GM21528 (cell line): Measurements from ENCODE around the gene ZG16B.

Source experiments
- ATAC-seq: cut with Tn5 transposase; IDR thresholded peaks from one replicate; pipeline ENCODE4 v1.9.1; 2021; ENCODE audit warnings: mild to moderate bottlenecking, moderate library complexity; ENCODE audit not compliant: unreplicated experiment, low FRiP score

The ZG16B gene, protein sequence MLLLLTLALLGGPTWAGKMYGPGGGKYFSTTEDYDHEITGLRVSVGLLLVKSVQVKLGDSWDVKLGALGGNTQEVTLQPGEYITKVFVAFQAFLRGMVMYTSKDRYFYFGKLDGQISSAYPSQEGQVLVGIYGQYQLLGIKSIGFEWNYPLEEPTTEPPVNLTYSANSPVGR

DNA sequence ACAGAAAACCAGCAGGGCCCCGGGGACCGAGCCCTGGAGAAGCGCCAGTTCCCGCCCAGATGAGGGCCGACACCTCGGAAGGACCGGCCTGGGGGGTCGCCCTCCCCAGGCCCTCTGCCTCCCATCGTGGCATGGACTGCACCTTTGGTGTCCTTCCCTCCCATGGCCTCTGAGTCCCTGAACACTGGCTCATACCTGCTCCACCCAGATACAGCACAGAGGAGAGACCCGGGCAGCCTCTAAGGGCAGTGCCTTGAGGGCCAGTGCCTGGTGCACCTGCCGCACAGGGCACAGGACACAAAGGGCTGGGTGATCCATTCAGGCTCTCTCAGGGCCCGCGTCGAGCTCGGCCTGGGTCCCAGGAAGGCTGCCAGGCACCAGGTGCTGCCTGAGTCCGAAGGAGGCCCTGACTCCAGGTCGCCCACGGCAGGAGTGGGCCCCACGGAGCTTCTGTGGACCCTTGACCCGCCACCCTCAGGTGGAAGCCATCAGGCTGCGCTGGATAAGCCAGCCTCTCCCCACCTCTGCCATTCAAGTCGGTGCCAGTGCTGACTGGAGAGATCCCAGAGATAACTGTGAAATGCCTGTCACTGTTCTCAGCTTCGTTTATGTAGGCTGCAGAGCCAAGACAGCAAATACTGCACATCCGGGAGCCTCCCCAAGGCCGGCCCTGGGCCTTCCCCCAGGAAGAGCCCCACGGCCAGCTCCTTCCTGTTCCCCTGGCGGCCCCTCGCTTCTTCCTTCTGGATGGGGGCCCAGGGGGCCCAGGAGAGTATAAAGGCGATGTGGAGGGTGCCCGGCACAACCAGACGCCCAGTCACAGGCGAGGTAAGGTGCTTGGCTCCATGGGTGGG lies at the start of gene ZG16B:
Gene ZG16B, plus strand, starts transcription at position 803 of the 854 bp plus-strand sequence. CDS start 139 bp downstream, outside the sequence.
- ATAC-seq, result no peak

DNA sequence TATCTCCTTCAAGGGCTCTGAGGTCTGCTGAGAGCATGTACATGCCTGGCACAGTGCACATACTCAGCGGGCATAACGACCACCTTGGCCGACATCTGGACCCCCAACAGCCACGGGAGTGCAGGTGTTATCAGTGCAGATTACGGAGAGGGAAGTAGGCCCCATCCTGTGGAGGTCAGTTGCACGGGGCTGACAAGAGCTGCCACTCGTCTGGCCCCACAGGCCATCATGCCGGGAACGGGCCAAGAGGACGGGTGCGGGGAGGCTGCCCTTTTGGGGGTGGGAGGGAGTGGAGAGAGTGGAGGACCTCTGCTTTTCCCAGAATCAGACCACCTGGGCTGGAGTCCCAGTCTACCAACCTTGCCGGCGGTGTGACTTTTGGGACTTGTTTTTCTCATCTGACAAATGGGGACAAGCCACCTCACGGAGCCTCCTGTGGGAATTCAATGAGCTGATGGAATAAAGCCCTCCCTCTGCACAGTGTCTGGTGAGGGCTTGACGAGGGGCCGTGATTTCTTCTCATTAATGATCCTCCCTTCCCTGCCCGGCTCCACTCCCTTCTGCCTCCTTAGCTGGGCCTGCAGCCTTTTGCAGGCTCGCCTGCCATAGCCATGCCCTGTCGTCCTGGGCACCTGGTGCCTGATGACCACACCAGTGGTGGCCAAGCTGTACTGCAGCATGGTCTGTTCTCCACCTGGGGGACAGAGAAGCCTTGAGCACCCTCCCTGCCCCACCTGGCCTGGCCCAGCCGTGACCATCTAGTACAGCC lies 47.3 kb upstream of the ZG16B start:
- ATAC-seq, result no peak

DNA sequence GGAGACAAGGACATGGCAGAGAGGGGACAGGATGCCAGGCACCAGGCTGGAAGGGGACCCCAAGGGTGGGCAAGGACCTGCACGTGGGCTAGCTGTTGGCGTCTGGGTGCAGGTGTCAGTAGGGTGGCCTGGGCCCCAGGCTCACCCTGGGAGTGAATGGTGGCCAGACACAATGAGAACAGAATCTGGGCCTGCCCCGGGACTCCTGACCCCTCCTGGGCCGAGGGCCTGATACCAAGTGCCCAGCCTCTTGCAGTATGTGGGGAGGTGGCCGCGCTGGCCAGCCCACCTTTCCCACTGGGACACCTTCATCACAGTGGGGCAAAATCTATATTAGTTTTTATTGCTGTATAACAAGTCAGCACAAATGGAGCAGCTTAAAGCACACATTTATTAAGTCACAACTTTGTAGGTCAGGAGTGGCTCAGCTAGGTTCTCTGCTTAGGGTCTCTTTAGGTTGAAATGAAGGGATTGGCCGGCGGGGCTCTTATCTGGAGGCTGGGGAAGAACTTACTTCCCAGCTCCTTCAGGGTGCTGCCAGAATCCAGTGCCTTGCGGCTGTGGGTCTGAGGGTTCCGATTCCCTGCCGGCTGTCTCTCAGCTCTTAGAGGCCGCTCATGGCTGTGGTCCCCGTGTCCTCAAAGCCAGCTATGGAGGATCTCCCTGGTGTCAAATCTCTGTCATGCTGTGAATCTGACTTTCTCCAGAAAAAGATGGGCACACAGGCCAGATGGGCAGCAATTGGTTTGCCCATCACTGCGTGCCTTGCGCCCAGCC lies 46.3 kb upstream of the ZG16B start:
- ATAC-seq, result no peak

DNA sequence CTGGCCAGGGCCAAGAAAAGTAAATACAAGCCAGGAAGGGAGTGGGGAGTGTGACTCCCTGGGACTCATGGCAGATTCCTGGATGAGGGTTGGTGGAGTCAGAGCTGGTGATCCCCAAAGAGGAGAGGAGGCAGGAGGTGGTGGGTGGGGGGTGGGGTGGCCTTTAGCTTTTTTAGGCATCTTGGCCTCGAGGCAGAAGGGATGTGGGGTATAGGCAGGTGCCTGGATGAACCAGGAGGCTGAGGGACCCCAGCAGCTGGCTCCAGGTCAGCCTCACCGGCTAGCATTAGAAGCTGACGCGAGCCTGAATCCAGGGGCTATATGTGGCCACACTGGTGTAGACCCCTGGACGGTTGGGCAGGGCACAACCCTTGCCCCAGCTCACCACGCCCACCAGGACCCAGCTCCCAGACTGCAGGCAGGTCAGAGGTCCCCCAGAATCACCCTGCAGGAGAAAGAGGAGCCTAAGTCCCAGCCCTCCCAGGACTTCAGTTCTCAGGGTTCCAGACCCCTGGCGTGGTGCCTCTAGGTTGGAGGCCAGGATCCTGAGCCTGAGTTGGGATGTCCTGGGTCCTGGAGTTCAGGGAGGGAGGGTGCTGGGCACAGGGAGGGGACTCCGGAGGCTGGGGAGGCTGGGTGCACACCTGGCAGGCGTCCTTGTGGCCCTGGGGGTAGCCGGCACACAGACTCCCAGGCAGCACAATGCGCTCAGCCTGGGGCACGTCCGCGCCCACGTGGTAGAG lies 45.6 kb upstream of the ZG16B start:
- ATAC-seq, result no peak

DNA sequence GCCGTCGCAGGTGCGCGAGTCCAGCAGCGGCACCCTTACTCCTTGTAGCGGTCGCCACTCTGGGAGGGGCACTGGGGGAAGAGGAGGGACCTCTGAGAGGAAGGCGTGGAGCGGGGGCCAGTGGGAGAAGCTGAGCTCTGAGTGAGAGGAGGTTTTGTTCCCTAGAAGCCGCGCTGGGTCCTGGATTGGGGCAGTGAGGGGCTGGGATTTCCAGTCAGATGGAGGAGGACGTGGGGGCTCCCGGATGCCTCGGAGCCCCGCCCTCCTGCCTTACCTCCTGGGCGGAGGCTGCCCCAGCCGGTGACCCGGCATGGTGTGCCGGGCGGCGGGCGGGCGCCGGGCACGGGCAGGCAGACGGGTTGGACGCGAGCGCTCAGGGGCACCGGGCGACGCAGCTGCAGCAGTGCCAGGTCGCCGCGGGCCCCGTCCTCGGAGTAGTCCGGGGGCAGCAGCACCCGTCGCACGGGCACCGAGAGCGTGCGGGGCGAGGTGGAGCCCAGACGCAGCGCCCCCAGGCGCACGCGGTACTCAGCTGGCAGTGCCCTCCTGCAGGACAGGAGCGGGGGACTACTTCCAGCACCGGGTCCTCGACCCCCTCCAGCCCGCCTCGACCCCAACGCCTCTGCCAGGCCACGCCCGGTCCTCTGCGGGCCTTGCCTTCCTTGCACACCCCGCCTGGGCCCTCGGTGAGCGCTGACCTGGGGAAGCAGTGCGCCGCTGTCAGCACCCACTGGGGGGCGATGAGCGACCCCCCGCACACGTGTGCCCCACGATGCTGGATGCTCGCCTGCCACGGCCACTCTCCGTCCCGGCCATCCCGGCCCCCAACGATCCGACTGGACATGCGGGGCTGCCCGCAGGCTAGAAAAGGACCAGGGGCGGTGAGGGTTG lies 44.8 kb upstream of the ZG16B start:
- no peak for ATAC-seq

DNA sequence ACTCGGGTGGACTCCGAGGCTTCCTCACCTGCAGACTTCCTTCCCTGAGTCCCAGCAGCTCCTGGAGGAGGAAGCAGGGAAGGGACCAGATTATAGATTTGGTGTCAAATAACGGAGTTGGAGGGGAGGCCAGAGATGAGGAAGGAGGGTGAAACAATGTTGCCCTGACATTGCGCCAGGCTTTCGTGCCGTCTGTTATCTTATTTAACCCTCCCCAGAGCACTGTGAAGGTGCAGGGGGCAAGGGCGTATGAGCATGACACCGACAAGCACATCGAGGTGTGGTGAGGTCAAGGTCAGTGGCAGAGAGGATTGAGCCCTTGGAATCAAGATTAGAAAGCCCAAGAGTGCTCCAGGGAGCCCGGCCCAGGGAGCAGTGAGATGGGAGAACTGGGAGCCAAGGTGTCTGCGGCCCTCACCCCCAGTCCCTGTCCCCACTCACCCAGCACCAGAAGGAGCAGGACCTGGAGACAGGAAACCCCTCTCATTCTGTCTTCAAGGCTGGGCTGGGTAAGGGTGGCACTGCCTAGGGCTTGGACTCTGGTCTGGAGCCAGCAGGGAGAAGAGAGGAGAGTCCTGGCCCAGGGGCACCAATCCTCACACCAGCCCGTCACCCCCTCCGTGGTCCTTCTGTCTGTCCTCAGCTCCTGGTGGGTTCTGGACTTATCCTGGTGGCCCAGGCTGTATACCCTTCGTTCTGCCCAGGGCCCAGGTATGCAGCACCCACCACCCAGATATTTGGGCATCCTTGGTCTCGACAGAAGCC lies 43.9 kb upstream of the ZG16B start:
- no peak for ATAC-seq

DNA sequence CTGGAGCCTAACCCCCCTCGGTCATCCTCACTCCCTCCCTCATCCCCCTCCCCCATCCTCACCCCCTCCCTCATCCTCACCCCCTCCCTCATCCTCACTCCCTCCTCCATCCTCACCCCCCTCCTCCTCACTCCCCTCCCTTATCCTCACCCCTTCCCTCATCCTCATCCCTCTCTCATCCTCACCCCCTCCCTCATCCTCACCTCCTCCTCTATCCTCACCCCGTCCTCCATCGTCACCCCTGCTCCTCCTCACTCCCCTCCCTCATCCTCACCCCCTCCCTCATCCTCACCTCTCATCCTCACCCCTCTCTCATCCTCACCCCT lies 43.3 kb upstream of the ZG16B start:
- no peak for ATAC-seq

DNA sequence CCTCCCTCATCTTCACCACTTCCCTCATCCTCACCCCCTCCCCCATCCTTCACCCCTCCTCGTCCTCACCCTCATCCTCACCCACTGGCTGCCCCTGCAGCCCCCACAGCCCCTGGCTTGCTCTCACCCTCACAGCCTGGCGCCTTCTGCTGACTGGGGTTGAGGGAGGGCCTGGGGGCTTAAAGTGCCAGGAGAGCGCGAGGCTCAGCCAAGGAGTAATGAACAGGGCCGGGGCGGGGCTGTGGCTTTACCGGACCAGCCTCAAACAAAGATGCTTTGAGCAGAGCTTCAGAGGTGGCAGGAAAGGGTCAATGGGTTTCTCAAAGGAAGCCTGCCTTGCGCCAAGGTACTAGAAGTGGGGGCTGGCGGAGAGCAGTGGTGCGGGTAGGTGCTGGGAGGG lies 42.7 kb upstream of the ZG16B start, which contains the start of gene PRSS33:
Gene PRSS33, minus strand, starts transcription at position 155 of the 400 bp plus-strand sequence. CDS start 1,013 bp downstream, outside the sequence.
- ATAC-seq, result no peak

DNA sequence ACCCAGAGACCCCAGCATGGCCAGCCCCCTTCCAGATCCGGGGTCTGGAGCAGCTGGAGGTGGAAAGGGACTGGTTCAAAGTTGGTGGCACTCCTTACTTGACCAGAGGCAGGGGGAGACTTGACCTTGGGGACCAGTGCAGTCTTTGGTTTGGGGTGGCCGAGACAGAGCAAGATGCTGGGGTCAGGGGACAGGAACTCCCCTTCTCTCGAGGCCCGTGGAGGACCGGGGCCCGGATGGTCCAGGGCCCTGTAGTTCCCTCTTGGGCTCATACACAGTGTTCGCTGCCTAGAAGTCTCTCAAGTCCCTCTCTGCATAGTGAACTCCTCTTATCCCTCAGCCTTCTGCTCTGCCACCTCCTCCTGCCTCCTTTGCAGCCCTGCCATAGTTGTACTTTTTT lies 42.1 kb upstream of the ZG16B start:
- ATAC-seq, result no peak

DNA sequence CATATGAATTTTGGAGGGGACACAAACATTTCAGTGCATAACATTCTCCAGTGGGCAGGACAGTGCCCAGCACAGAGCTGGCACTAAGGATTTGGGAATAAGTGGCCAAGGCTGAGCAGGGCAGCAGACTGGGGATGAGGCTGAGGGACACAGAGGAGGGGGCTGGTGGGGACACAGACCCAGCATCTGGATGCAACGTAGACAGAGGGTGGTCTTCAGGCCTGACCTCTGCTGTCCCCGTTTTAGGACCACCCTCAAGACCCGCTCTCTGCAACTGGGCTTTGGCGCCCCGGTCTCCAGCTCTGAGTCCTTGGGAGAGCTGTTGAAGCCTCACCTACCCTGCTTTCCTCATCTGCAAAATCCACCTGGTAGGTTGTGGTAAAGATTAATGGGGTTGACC lies 39.5 kb upstream of the ZG16B start:
- no peak for ATAC-seq

DNA sequence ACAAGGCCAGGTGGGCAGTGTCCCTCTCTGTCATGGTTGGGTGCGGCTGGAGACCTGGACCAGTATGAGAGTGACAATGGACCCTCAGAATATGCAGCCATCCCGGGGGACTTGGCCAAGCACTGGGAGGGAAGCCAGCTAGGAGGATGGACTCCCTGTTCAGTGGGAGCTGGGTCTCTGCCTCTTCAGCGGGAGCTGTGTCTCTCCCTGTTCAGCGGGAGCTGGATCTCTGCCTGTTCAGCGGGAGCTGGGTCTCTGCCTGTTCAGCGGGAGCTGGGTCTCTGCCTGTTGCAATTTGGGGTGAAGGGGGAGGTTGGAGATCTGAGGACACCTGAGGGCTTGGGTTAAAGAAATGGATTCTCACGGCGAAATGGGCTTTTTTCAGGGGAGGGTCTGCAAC lies 38.9 kb upstream of the ZG16B start:
- ATAC-seq, result no peak

DNA sequence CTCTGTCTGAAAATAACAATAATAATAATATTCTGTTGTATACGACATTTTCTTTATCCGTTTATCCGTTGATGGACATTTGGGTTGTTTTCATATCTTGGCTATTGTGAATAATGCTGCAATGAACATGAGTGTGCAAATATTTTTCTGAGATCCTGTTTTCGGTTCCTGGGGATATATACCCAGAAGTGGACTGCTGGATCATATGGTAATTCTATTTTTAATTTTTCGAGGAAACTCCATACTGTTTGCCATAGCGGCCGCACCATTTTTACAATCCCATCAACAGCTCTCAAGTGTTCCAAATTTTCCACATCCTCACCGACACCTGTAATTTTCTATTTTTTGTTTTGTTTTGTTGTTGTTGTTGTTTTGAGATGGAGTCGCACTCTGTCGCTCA lies 37.2 kb upstream of the ZG16B start:
- no peak for ATAC-seq

DNA sequence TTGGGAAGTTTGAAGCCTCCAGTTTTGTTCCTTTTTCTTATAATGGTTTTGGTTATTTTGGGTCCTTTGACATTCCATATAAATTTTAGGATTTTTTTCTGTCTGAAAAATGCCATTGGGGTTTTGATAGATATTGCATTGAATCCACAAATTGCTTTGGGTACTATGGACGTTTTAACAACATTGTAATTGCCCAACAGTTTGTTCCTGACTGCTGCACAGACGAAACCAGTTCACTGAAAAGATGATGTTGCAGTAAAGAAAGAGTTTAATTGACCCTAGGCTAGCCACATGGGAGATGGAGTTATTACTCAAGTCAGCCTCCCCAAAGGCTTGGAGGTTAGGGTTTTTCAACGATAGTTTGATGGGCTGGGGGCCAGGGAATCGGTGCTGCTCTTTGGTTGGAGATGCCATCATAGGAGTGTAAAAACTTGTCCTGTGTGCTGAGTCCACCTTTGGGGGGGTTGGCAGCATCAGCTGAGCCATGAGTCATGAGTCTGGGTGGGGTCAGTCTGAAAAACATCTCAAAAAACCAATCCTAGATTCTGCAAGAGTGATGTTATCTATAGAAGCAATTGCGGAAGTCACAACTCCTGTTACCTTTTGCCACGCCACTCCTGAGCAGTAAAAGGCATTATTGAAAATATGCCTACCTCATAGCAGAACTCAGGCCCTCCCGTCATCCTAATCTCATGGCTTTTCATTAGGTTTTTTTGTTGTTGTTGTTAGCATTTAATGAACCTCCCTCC lies 34.5 kb upstream of the ZG16B start:
- no peak for ATAC-seq

DNA sequence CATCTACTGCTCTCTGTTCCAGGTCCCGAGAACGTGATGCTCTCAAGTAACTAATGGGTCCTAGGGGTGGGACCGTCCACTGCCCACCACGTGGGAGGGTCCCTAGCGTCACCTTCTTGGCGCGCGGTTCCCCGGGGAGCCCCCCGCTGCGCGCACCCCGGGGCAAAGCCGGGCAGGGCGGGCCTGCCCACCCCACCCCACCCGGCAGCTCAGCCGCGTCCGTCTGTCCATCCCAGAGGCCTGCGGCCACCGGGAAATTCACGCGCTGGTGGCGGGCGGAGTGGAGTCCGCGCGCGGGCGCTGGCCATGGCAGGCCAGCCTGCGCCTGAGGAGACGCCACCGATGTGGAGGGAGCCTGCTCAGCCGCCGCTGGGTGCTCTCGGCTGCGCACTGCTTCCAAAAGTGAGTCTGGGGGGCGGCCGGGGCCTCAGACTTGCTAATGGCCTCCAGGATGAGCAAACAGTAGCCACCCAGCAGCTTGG lies 31.3 kb upstream of the ZG16B start:
- no peak for ATAC-seq

DNA sequence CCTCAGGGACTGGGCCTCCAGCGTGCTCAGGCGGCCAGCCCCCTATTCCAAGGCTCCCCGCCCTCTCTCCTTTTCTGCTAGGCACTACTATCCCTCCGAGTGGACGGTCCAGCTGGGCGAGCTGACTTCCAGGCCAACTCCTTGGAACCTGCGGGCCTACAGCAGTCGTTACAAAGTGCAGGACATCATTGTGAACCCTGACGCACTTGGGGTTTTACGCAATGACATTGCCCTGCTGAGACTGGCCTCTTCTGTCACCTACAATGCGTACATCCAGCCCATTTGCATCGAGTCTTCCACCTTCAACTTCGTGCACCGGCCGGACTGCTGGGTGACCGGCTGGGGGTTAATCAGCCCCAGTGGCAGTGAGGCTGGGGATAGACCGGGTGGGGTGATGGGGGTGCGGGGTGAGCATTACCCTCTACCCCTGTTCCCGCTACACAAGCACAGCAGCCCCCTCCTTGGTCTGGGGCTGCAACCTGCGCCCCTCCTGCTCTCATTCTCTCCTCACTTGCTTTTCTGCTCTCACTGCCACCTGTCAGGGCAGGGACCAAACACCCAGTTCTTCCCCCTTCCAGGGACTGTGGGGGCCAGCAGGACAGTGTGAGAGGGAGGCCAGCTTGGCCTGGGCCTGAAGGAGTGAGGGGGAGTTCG lies 30.8 kb upstream of the ZG16B start:
- no peak for ATAC-seq

DNA sequence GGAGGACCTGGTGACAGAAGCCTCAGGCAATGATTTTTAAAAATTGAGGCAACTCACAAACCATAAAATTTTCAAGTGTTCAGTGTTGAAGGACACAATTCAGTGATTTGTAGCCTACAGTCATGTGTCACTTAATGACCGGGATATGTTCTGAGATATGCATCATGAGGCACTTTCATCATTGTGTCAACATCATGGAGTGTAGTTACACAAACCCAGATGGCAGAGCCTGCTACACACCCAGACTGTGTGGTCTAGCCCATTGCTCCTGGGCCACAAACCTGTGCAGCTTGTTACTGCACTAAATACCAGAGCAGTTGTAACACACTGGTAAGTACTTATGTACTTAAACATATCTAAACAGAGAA lies 30.3 kb upstream of the ZG16B start:
- no peak for ATAC-seq
